ENCODE measurements around the gene TOMM70. TPM values are rescaled to one million over a fixed set of nuclear protein-coding genes. Genes with fewer than 3 reads are reported as not detected.

The TOMM70 gene
- total and polyA plus RNA-seq, 2 of the 13 experiments (the other 11 are each of a cell fraction or from before 2014, with no cell fraction given) = 27.0 to 77.2 TPM

- TF ChIP-seq GLMP (CRISPR knock-in tag; IDR thresholded peaks at IDR 0.05; ENCODE audit: borderline replicate concordance) (no peak), KLF12 (CRISPR knock-in tag; IDR thresholded peaks at IDR 0.05; ENCODE audit: borderline replicate concordance) (peak; percentile 86), ZNF660 (CRISPR knock-in tag; IDR thresholded peaks at IDR 0.05; ENCODE audit: borderline replicate concordance, low read depth) (no peak), SMC3 (IDR thresholded peaks at IDR 0.05; ENCODE audit: low read length) (no peak), ZFY (CRISPR knock-in tag; IDR thresholded peaks at IDR 0.05) (peak; percentile 93), ZNF574 (CRISPR knock-in tag; IDR thresholded peaks at IDR 0.05) (peak; percentile 82), SIN3B (IDR thresholded peaks at IDR 0.05; ENCODE audit: low read length) (no peak), ZZZ3 (CRISPR knock-in tag; IDR thresholded peaks at IDR 0.05; ENCODE audit: borderline replicate concordance) (0 out of 2 replicates have a peak, but pooled peaks have one; percentile 28), JDP2 (CRISPR knock-in tag; IDR thresholded peaks at IDR 0.05; ENCODE audit: borderline replicate concordance) (no peak), EHMT2 (IDR thresholded peaks at IDR 0.05; ENCODE audit: borderline replicate concordance, low read depth, low read length) (no peak), E2F2 (CRISPR knock-in tag; IDR thresholded peaks at IDR 0.05; ENCODE audit: borderline replicate concordance) (0 out of 2 replicates have a peak, but pooled peaks have one; percentile 75), ZNF547 (CRISPR knock-in tag; IDR thresholded peaks at IDR 0.05) (peak; percentile 61; the same call in 1 of the 2 replicates), HOMEZ (CRISPR knock-in tag; IDR thresholded peaks at IDR 0.05; ENCODE audit: low read depth) (no peak), THAP11 (CRISPR knock-in tag; IDR thresholded peaks at IDR 0.05) (peak; percentile 39; the same call in 1 of the 2 replicates), SNRNP70 (IDR thresholded peaks at IDR 0.05; ENCODE audit: low read depth, low read length) (no peak), ZNF674 (CRISPR knock-in tag; IDR thresholded peaks at IDR 0.05; ENCODE audit: low read depth) (no peak)
- TF ChIP-seq, protein P1, sequence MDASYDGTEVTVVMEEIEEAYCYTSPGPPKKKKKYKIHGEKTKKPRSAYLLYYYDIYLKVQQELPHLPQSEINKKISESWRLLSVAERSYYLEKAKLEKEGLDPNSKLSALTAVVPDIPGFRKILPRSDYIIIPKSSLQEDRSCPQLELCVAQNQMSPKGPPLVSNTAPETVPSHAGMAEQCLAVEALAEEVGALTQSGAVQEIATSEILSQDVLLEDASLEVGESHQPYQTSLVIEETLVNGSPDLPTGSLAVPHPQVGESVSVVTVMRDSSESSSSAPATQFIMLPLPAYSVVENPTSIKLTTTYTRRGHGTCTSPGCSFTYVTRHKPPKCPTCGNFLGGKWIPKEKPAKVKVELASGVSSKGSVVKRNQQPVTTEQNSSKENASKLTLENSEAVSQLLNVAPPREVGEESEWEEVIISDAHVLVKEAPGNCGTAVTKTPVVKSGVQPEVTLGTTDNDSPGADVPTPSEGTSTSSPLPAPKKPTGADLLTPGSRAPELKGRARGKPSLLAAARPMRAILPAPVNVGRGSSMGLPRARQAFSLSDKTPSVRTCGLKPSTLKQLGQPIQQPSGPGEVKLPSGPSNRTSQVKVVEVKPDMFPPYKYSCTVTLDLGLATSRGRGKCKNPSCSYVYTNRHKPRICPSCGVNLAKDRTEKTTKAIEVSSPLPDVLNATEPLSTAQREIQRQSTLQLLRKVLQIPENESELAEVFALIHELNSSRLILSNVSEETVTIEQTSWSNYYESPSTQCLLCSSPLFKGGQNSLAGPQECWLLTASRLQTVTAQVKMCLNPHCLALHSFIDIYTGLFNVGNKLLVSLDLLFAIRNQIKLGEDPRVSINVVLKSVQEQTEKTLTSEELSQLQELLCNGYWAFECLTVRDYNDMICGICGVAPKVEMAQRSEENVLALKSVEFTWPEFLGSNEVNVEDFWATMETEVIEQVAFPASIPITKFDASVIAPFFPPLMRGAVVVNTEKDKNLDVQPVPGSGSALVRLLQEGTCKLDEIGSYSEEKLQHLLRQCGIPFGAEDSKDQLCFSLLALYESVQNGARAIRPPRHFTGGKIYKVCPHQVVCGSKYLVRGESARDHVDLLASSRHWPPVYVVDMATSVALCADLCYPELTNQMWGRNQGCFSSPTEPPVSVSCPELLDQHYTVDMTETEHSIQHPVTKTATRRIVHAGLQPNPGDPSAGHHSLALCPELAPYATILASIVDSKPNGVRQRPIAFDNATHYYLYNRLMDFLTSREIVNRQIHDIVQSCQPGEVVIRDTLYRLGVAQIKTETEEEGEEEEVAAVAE (CRISPR knock-in tag; IDR thresholded peaks at IDR 0.05; ENCODE audit: borderline replicate concordance) = no peak
Observed at GRCh38 chr3:100334488-100335351, 66.2 kb downstream of the TOMM70 start, which contains the start of gene NIT2 (continued).
